Activated naive CD4-positive, alpha-beta T cell treated with anti-CD3 and anti-CD28 coated beads, Interleukin-2, amount 10 ng/mL, durations not matched to agents 7 days and 5 days (primary cell): ENCODE measurements around the gene TNFRSF17.
A peak's percentile ranks its signal among the peaks of the same experiment; 100 is the strongest.

ENCODE experiments used
- CTCF ChIA-PET: fragments of 350-600 bp; sonication (Branson Sonifier 250); formaldehyde crosslinking; loops from one replicate; lab custom pipeline; 2021; ENCODE audit warnings: antibody characterized with exemption; lab: Charles Lee
- DNase-seq: peaks from one replicate; pipeline ENCODE4 v3.0.0-alpha.2; 2020
- H3K27ac Mint-ChIP-seq: one replicate; pipeline ENCODE4 v1.8.0; 2021; ENCODE audit warnings: mild to moderate bottlenecking, moderate library complexity, mixed read lengths
- H3K27me3 Mint-ChIP-seq: one replicate; pipeline ENCODE4 v1.8.0; 2021; ENCODE audit warnings: mild to moderate bottlenecking, mixed read lengths
- H3K36me3 Mint-ChIP-seq: one replicate; pipeline ENCODE4 v1.8.0; 2021; ENCODE audit warnings: mixed read lengths
- H3K4me1 Mint-ChIP-seq: one replicate; pipeline ENCODE4 v1.8.0; 2021; ENCODE audit warnings: mixed read lengths
- H3K4me3 Mint-ChIP-seq: one replicate; pipeline ENCODE4 v1.8.0; 2021; ENCODE audit warnings: mild to moderate bottlenecking, moderate library complexity, mixed read lengths
- H3K9me3 Mint-ChIP-seq: one replicate; pipeline ENCODE4 v1.8.0; 2021; ENCODE audit warnings: mixed read lengths

Gene TNFRSF17

DNA sequence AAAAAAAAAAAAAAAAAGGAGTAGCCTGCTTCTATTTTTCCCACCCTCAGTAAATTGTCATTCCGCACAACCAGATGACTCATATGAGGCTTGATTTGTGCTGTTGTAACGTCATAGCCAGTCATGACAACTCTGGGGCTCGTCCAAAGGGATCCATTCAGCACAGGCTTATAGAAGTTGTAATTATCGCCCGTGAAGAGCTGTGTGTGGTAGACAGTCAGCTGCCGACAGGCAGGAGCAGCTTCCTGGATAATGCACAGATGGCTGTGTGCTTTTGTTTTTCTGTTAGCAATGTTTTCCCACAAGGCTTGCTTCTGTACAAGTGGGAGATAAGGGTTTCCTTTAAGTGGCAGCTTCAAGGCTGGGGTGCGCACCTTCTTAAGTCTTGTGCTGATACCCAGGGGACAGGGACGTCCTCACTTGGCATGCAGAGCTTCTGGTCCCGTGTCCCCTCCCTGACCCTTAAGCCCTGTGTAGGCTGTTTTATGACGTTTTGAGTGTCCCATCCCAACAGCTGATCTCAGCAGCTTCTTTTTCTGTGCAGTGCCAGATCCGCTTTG, 37.5 kb downstream of the TNFRSF17 start:
- CTCF ChIA-PET, result no interaction called here
- Mint-ChIP-seq H3K9me3 (no peaks in the 10 kb centered on the region), H3K4me3 (no peak overlapping the region), H3K4me1 (no peaks in the 10 kb centered on the region), H3K36me3 (no peaks in the 10 kb centered on the region), H3K27me3 (no peaks in the 10 kb centered on the region), H3K27ac (no peak overlapping the region)
- DNase-seq, result no peak

- CTCF ChIA-PET, result no interaction called here
- Mint-ChIP-seq H3K27me3 (no peaks in the 10 kb centered on the region), H3K4me3 (no peak overlapping the region), H3K36me3 (peaks cover 7% of the 10 kb centered on the region), H3K4me1 (peaks cover 19% of the 10 kb centered on the region), H3K9me3 (no peaks in the 10 kb centered on the region), H3K27ac (no peak overlapping the region)
- no peak for DNase-seq
Observed at GRCh38 chr16:12006637-12007036, 41.6 kb downstream of the TNFRSF17 start.

- peaks cover 7% of the 10 kb centered on the region for H3K36me3 Mint-ChIP-seq
- H3K27ac Mint-ChIP-seq, result peak overlapping the region; percentile 77
- H3K27me3 Mint-ChIP-seq, result no peaks in the 10 kb centered on the region
- no peak overlapping the region for H3K4me3 Mint-ChIP-seq
- DNase-seq, result peak; percentile 24
- CTCF ChIA-PET, result no interaction called here
- H3K9me3 Mint-ChIP-seq, result no peaks in the 10 kb centered on the region
- H3K4me1 Mint-ChIP-seq, result peaks cover 19% of the 10 kb centered on the region
Observed at GRCh38 chr16:12009462-12009861, 44.5 kb downstream of the TNFRSF17 start.

DNA sequence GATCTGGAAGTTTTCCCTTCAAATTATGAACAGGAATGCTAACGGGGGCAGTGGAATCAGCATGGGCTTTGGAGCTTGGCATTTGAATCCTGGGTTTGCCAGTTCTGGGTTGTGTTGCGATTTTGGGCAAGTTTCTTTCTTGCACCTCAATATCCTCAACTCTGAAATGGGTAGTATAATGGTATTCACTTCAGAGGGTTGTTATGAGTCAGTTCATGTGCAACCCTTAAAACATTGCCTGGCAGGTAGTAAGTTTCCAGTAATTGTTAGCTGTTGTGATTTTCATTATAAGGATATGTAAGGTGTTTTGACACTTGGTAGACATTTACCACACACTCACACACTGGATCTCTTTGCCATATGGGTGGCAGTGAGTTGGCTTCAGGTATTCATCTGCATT, 44.9 kb downstream of the TNFRSF17 start:
- no peaks in the 10 kb centered on the region for H3K27me3 Mint-ChIP-seq
- H3K27ac Mint-ChIP-seq, result peak overlapping the region; percentile 77
- H3K4me3 Mint-ChIP-seq, result no peak overlapping the region
- peaks cover 19% of the 10 kb centered on the region for H3K4me1 Mint-ChIP-seq
- H3K36me3 Mint-ChIP-seq, result peaks cover 7% of the 10 kb centered on the region
- DNase-seq, result no peak
- CTCF ChIA-PET, result no interaction called here
- no peaks in the 10 kb centered on the region for H3K9me3 Mint-ChIP-seq

DNA sequence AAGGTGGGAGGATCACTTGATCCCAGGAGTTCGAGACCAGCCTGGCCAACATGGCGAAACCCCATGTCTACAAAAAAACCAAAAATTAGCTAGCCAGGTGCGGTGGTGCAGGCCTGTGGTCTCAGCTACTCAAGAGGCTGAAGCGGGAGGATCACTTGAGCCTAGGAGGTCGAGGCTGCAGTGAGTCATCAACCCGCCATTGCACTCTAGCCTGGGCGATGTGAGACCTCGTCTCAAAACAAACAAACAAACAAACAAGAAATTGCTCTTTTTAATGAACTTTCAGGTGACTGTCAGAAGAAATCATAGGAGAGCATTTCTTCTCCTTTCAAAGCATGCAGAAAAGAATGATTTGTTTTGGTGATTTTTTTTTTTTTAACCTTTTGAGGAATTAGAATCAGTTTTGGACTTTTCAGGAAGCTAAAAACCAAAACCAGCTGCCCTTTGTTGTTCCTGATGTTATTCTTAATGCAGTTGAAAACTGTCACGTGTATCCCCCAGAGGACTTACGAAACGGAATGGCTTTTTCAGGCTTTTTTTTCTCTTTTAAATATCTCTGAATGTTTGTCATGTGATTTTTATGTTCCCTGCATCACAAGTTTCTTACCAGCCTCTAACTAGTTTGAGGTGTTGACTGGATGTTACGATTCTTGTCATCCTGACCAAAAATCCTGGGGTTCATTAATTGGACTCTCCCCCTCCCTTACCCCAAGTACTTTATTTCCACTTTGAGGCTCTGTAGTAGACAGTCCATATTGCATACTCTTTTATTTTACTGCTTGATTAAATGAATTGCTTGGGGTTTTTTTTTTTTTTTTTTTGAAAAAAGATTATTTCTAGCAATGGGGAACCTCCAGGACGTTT, 45.6 kb downstream of the TNFRSF17 start:
- peaks cover 7% of the 10 kb centered on the region for H3K36me3 Mint-ChIP-seq
- DNase-seq, result no peak
- H3K9me3 Mint-ChIP-seq, result no peaks in the 10 kb centered on the region
- no peak overlapping the region for H3K27ac Mint-ChIP-seq
- H3K27me3 Mint-ChIP-seq, result no peaks in the 10 kb centered on the region
- CTCF ChIA-PET, result no interaction called here
- H3K4me1 Mint-ChIP-seq, result peaks cover 19% of the 10 kb centered on the region
- H3K4me3 Mint-ChIP-seq, result no peak overlapping the region

GRCh38 chr16:12011565-12011964, 46.6 kb downstream of the TNFRSF17 start:
- H3K4me3 Mint-ChIP-seq, result no peak overlapping the region
- H3K36me3 Mint-ChIP-seq, result peaks cover 7% of the 10 kb centered on the region
- no peak for DNase-seq
- H3K27me3 Mint-ChIP-seq, result no peaks in the 10 kb centered on the region
- peaks cover 19% of the 10 kb centered on the region for H3K4me1 Mint-ChIP-seq
- H3K9me3 Mint-ChIP-seq, result no peaks in the 10 kb centered on the region
- H3K27ac Mint-ChIP-seq, result no peak overlapping the region
- CTCF ChIA-PET, result no interaction called here

DNA sequence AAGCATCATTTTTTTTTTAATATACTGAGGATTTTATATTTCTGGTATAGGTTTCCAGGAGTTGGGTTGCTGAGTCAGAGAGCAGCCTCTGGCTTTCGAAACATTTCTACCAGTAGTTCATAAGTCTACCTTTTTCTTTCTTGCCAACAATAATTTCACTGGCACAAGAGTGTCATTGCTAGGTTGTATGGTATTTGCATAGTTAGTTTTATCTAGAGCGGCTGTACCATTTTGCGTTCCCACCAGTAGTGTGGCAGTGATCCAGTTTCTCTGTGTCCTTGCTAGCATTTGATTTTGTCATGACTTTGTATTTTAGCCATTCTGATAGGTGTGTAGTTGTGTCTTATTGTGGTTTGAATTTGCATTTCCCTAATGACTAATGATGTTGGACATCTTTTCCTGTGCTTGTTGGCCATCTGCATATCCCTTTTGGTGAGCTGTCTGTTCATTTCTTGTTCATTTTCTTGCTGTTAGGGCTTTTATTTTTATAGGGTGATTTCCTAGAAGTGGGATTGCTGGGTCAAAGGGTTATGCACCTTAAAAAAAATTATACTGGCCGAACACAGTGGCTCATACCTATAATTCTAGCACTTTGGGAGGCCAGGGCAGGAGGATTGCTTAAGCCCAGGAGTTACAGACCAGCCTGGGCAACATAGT, 51.4 kb downstream of the TNFRSF17 start:
- H3K27ac Mint-ChIP-seq, result no peak overlapping the region
- CTCF ChIA-PET, result no interaction called here
- no peaks in the 10 kb centered on the region for H3K27me3 Mint-ChIP-seq
- no peak overlapping the region for H3K4me3 Mint-ChIP-seq
- H3K9me3 Mint-ChIP-seq, result no peaks in the 10 kb centered on the region
- no peak for DNase-seq
- H3K4me1 Mint-ChIP-seq, result no peaks in the 10 kb centered on the region
- no peaks in the 10 kb centered on the region for H3K36me3 Mint-ChIP-seq

DNA sequence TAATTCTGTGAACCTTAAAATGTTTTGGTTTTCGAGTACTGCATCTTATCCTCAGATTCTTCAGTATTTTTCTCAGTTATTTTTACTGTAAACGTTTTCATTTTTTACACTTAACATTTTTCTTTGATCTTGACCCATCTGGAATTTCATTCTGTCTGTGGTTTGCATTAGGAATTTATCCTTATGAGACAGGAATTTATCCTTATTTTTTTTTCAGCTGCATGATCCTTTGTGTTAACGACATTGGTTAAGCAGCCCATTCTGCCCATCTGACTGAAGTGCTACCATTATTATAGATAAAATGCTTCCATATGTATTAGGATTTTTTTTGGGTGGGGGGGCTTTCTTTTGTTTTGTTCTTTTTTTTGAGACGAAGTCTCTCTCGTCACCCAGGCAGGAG, 52.5 kb downstream of the TNFRSF17 start:
- Mint-ChIP-seq H3K4me3 (no peak overlapping the region), H3K36me3 (no peaks in the 10 kb centered on the region), H3K27ac (no peak overlapping the region), H3K4me1 (no peaks in the 10 kb centered on the region), H3K27me3 (no peaks in the 10 kb centered on the region), H3K9me3 (no peaks in the 10 kb centered on the region)
- CTCF ChIA-PET, result no interaction called here
- DNase-seq, result no peak
